ENCODE results near the gene ANKRD17.

ANKRD17 gene

DNA sequence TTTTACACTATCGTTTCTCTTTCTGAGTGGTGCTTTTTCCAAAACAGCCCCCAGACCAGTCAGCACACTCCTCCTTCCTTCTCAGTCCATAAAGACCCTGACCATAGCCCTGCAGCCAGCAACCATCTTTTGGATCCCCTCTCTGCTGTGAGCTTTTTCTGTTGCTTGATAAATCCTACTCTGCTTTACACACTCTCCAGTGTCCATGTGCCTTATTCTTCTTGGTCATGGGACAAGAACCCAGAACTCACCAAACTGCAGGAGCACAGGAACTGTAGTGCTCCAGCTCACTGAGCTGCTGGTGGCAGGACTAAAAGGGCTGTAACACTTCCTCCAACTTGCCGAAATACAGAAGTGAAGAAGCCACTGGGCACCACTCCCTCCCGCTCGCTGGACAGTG, 221.5 kb downstream of the ANKRD17 start:
- DNase-seq = no peak

- no peak for DNase-seq
These were observed 222.5 kb downstream of the ANKRD17 start for GRCh38 chr4:73036123-73036522.

DNA sequence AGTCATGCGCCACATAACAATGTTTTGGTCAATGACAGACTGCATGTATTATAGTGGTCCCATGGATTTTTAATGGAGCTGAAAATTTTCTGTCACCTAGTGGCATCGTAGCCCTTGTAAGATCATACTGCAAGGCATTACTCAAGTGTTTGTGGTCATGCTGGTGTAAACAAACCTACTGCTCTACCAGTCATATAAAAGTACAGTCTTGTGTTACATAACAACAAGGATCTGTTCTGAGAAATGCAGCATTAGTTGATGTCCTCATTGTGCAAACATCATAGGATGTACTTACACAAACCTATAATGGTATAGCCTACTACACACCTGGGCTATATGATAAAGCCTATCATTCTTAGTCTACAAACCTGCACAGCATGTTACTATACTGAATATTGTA, 223.7 kb downstream of the ANKRD17 start:
- DNase-seq = no peak

DNA sequence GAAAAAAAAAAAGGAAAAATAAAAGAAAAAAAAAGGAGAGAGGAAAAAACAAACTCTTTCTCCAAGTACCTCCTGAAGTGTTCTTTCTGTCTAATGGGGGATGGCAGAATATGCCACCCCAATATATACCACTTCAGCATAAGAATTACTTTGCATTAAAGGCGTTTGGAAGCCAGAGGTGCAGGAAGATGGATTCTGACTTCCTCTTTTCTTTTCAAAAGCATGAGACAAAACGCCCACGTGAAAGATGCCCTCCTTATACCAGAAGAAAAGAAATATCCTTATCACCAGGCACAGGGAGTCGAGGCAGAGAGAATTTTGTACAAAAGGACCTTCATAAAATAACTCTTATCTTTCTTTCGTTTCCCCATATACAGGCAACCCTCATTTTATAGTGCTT, 230.0 kb downstream of the ANKRD17 start:
- no peak for DNase-seq
